ENCODE results near the gene SCN10A. TPM values are rescaled to one million over a fixed set of nuclear protein-coding genes. Genes with fewer than 3 reads are reported as not detected.

SCN10A gene
- total and polyA plus RNA-seq, 2 experiments from 2014 or later = not detected

DNA sequence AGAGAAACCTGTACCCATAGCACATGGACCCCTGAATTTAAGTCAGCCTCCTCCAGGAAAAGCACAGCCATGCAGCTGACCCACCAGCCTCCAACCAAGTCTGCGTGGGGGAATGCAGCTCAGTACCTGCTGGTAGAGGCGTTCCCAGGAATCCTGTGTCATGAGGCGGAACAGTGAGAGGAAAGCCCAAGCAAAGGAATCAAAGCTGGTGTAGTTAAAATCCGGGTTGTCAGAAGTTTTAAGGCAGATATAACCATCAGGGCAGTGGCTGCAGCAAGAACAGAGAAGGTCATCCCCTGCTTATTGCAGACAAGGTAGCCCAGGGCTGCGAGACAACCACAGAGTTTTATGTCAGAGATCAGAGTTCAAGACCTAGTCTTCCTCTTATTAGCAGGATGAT, 59.1 kb downstream of the SCN10A start:
- no peaks in the 10 kb centered on the region for H3K9me3 ChIP-seq (ENCODE audit: low read depth)
- TF ChIP-seq EZH2 (IDR thresholded peaks at IDR 0.05; ENCODE audit: insufficient read depth, poor library complexity, severe bottlenecking) (no peak), EZH2phosphoT487 (IDR thresholded peaks at IDR 0.05; ENCODE audit: insufficient read depth, low read depth) (no peak)
- H3K4me3 ChIP-seq = no peak overlapping the region
- no peaks in the 10 kb centered on the region for H3K4me1 ChIP-seq (ENCODE audit: insufficient read depth)
- DNase-seq = no peak
- no peak overlapping the region for H3K27ac ChIP-seq
- no peaks in the 10 kb centered on the region for H3K79me2 ChIP-seq (ENCODE audit: insufficient read depth)
- H3F3A ChIP-seq (ENCODE audit: insufficient read depth) = no peaks in the 10 kb centered on the region
- H2AFZ ChIP-seq = no peak overlapping the region
- no peaks in the 10 kb centered on the region; the same call in 1 of the 2 replicates for H3K27me3 ChIP-seq (replicated peaks; ENCODE audit: insufficient read depth)
- 28 to 38% methylated on average over 5 of the region's 5 CpGs for WGBS, 2 experiments (ENCODE audit: low coverage in 1 of 2, low lambda C conversion rate in 2 of 2, missing lambda C conversion rate in 2 of 2)
- H3K9me2 ChIP-seq (ENCODE audit: insufficient read depth) = no peaks in the 10 kb centered on the region
- no peak overlapping the region for H3K4me2 ChIP-seq (ENCODE audit: unreplicated experiment)
- no peaks in the 10 kb centered on the region for H4K20me1 ChIP-seq (ENCODE audit: insufficient read depth)
- no peaks in the 10 kb centered on the region for H3K36me3 ChIP-seq (ENCODE audit: low read depth)
- no peak overlapping the region for H3K9ac ChIP-seq
- in situ Hi-C loops (cut with MboI) = no loop called here

DNA sequence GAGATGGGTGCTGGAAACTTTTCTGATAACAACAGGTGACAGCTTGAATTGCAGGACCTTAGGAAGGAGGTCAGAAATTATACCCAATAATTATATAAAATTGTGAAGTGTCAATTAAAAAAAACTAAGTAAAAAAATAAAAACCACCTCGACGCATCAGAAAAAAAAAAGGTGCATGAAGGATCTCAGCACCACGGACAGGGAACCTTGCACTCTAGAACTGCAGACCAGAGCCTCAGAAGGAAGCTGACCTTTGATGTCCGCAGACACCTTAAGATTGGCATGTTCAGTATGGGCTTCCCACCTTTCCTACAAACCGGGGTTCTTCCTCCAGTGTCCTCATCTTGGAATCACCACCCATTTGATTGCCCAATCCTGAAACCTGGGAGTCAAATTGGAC, 60.9 kb downstream of the SCN10A start:
- H3K9me2 ChIP-seq (ENCODE audit: insufficient read depth) = no peaks in the 10 kb centered on the region
- no peak overlapping the region for H3K4me3 ChIP-seq
- in situ Hi-C loops (cut with MboI) = no loop called here
- H3K36me3 ChIP-seq (ENCODE audit: low read depth) = no peaks in the 10 kb centered on the region
- no peaks in the 10 kb centered on the region for H4K20me1 ChIP-seq (ENCODE audit: insufficient read depth)
- 30 to 34% methylated on average over 5 of the region's 5 CpGs for WGBS, 2 experiments (ENCODE audit: low coverage in 1 of 2, low lambda C conversion rate in 2 of 2, missing lambda C conversion rate in 2 of 2)
- no peak overlapping the region for H3K9ac ChIP-seq
- H3K4me2 ChIP-seq (ENCODE audit: unreplicated experiment) = no peak overlapping the region
- no peak overlapping the region for H2AFZ ChIP-seq
- H3K27ac ChIP-seq = no peak overlapping the region
- H3K4me1 ChIP-seq (ENCODE audit: insufficient read depth) = no peaks in the 10 kb centered on the region
- DNase-seq = peak; percentile 33
- H3K27me3 ChIP-seq (replicated peaks; ENCODE audit: insufficient read depth) = no peaks in the 10 kb centered on the region; the same call in 1 of the 2 replicates
- TF ChIP-seq EZH2phosphoT487 (IDR thresholded peaks at IDR 0.05; ENCODE audit: insufficient read depth, low read depth) (no peak), EZH2 (IDR thresholded peaks at IDR 0.05; ENCODE audit: insufficient read depth, poor library complexity, severe bottlenecking) (no peak)
- H3K9me3 ChIP-seq (ENCODE audit: low read depth) = no peaks in the 10 kb centered on the region
- H3F3A ChIP-seq (ENCODE audit: insufficient read depth) = no peaks in the 10 kb centered on the region
- H3K79me2 ChIP-seq (ENCODE audit: insufficient read depth) = no peaks in the 10 kb centered on the region

DNA sequence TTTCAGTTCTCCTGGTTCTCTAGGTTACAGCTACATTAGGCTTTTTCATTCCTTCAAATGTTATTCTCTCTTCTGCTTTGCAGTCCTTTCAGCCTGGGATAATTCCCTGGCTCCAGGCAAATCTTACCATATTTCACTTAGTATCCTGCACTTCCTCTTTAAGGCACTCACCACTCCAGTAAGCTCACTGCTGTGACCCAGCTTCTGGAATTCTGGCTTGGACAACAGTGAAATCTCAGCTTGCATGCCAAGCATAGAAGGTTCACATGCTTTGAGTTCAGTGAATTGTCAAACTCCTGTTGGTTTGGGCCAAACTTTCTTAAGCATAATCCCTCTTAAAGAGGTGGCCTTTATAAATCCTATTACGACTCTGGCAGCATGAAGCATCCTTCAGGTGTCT, 69.4 kb downstream of the SCN10A start:
- Histone ChIP-seq H3K4me3 (no peak overlapping the region), H3F3A (ENCODE audit: insufficient read depth) (no peaks in the 10 kb centered on the region), H3K27me3 (replicated peaks; ENCODE audit: insufficient read depth) (peaks cover 6% of the 10 kb centered on the region; the same call in 1 of the 2 replicates), H4K20me1 (ENCODE audit: insufficient read depth) (no peaks in the 10 kb centered on the region), H3K9ac (no peak overlapping the region), H3K79me2 (ENCODE audit: insufficient read depth) (no peaks in the 10 kb centered on the region), H3K4me2 (ENCODE audit: unreplicated experiment) (no peak overlapping the region), H3K27ac (no peak overlapping the region), H2AFZ (no peak overlapping the region), H3K36me3 (ENCODE audit: low read depth) (no peaks in the 10 kb centered on the region), H3K9me2 (ENCODE audit: insufficient read depth) (no peaks in the 10 kb centered on the region), H3K9me3 (ENCODE audit: low read depth) (no peaks in the 10 kb centered on the region), H3K4me1 (ENCODE audit: insufficient read depth) (no peaks in the 10 kb centered on the region)
- 10 to 19% methylated on average over 1 of the region's 1 CpG for WGBS, 2 experiments (ENCODE audit: low coverage in 1 of 2, low lambda C conversion rate in 2 of 2, missing lambda C conversion rate in 2 of 2)
- in situ Hi-C loops (cut with MboI) = no loop called here
- TF ChIP-seq EZH2 (IDR thresholded peaks at IDR 0.05; ENCODE audit: insufficient read depth, poor library complexity, severe bottlenecking) = no peak
- no peak for TF ChIP-seq EZH2phosphoT487 (IDR thresholded peaks at IDR 0.05; ENCODE audit: insufficient read depth, low read depth)
- DNase-seq = no peak

GRCh38 chr3:38743043-38743442, 73.0 kb downstream of the SCN10A start:
- Histone ChIP-seq H2AFZ (no peak overlapping the region), H3K27ac (no peak overlapping the region), H3F3A (ENCODE audit: insufficient read depth) (no peaks in the 10 kb centered on the region), H3K9me2 (ENCODE audit: insufficient read depth) (no peaks in the 10 kb centered on the region), H3K4me3 (no peak overlapping the region), H3K79me2 (ENCODE audit: insufficient read depth) (no peaks in the 10 kb centered on the region), H3K36me3 (ENCODE audit: low read depth) (no peaks in the 10 kb centered on the region), H4K20me1 (ENCODE audit: insufficient read depth) (no peaks in the 10 kb centered on the region), H3K27me3 (replicated peaks; ENCODE audit: insufficient read depth) (peaks cover 6% of the 10 kb centered on the region; the same call in 1 of the 2 replicates), H3K4me2 (ENCODE audit: unreplicated experiment) (no peak overlapping the region), H3K4me1 (ENCODE audit: insufficient read depth) (no peaks in the 10 kb centered on the region), H3K9me3 (ENCODE audit: low read depth) (no peaks in the 10 kb centered on the region), H3K9ac (no peak overlapping the region)
- in situ Hi-C loops (cut with MboI) = no loop called here
- no peak for DNase-seq
- 33 to 44% methylated on average over 7 of the region's 7 CpGs for WGBS, 2 experiments (ENCODE audit: low coverage in 1 of 2, low lambda C conversion rate in 2 of 2, missing lambda C conversion rate in 2 of 2)
- TF ChIP-seq EZH2phosphoT487 (IDR thresholded peaks at IDR 0.05; ENCODE audit: insufficient read depth, low read depth) = no peak

GRCh38 chr3:38742550-38742949, 73.5 kb downstream of the SCN10A start:
- Histone ChIP-seq H3F3A (ENCODE audit: insufficient read depth) (no peaks in the 10 kb centered on the region), H3K79me2 (ENCODE audit: insufficient read depth) (no peaks in the 10 kb centered on the region), H2AFZ (no peak overlapping the region), H3K4me2 (ENCODE audit: unreplicated experiment) (no peak overlapping the region), H3K9ac (no peak overlapping the region), H4K20me1 (ENCODE audit: insufficient read depth) (no peaks in the 10 kb centered on the region), H3K4me1 (ENCODE audit: insufficient read depth) (no peaks in the 10 kb centered on the region), H3K4me3 (no peak overlapping the region), H3K9me2 (ENCODE audit: insufficient read depth) (no peaks in the 10 kb centered on the region), H3K27ac (no peak overlapping the region), H3K27me3 (replicated peaks; ENCODE audit: insufficient read depth) (peaks cover 6% of the 10 kb centered on the region; the same call in 1 of the 2 replicates), H3K36me3 (ENCODE audit: low read depth) (no peaks in the 10 kb centered on the region), H3K9me3 (ENCODE audit: low read depth) (no peaks in the 10 kb centered on the region)
- WGBS, 2 experiments (ENCODE audit: low coverage in 1 of 2, low lambda C conversion rate in 2 of 2, missing lambda C conversion rate in 2 of 2) = 74 to 75% methylated on average over 1 of the region's 1 CpG
- DNase-seq = no peak
- TF ChIP-seq EZH2phosphoT487 (IDR thresholded peaks at IDR 0.05; ENCODE audit: insufficient read depth, low read depth) = no peak
- TF ChIP-seq EZH2 (IDR thresholded peaks at IDR 0.05; ENCODE audit: insufficient read depth, poor library complexity, severe bottlenecking) = no peak
- in situ Hi-C loops (cut with MboI) = no loop called here
